ENCODE results near the gene CEACAM18.

Gene CEACAM18

GRCh38 chr19:51524666-51525264, 46.4 kb downstream of the CEACAM18 start:
- Histone ChIP-seq H3K9ac (no peak overlapping the region), H3K27ac (no peak overlapping the region)
- no peak for TF ChIP-seq Cebpa-rat (IDR thresholded peaks at IDR 0.05)

DNA sequence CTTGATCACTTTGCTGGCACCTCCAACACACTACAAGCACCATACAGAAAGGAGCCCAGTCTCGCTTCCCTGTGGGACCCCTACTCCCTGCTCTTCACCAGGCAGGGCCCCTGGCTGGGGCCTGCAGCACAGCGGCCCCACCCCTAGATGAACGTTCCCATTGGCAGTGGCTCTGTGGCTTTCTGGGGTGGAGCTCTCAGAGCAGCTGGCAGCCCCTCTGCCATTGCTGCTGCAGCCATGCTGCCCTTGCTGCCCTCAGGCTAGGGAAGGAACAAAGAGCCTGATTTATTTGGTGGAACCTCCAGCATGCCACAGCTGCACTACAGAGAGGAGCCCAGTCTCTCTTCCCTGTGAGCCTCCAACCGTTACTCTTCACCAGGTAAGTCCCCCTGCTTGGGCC, 47.3 kb downstream of the CEACAM18 start:
- Histone ChIP-seq H3K9ac (no peak overlapping the region), H3K4me1 (peaks cover 0 to 4% (median 0%) of the 10 kb centered on the region in 10 experiments; a peak in 2 of 20 replicates), H3K9me3 (replicated peaks in 1 of 11) (peaks cover 0 to 9% (median 5%) of the 10 kb centered on the region in 11 experiments; a peak in 9 of 22 replicates), H3K27ac (no peak overlapping the region), H3K4me3 (no peak overlapping the region), H3K4me2 (no peak overlapping the region), H3K27me3 (no peaks in the 10 kb centered on the region), H4K20me1 (no peaks in the 10 kb centered on the region), H3K36me3 (no peaks in the 10 kb centered on the region)
- TF ChIP-seq Cebpa-rat (IDR thresholded peaks at IDR 0.05), result no peak

More at GRCh38 chr19:51524666-51525264, 46.4 kb downstream of the CEACAM18 start:
- H3K4me2 ChIP-seq, result no peak overlapping the region
- H3K4me3 ChIP-seq, result no peak overlapping the region
- no peaks in the 10 kb centered on the region for H3K36me3 ChIP-seq
- H3K27me3 ChIP-seq, result no peaks in the 10 kb centered on the region
- peaks cover 0 to 9% (median 5%) of the 10 kb centered on the region in 11 experiments; a peak in 9 of 22 replicates for H3K9me3 ChIP-seq (replicated peaks in 1 of 11)
- no peaks in the 10 kb centered on the region for H4K20me1 ChIP-seq
- H3K4me1 ChIP-seq, result no peaks in the 10 kb centered on the region

DNA sequence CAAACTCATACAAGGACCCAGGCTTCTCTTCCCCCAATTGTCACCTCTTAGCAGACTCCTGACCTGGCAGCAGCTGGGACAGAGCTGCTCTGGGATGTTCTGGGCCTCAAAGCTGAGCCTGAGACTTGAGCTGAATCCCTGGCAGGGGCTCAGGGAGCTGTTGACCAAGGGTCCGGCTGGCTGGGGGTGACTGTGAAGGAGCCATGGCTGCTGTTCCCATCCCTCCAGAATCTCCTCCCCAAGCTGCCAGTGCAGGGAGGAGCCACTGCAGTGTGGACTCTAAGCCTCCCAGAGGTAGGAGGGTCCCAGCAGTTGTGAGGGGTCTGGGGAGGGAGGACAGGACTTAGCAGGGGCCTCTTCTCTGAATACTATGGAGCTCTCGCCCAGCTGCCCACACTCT, 51.0 kb downstream of the CEACAM18 start:
- no peaks in the 10 kb centered on the region for H3K36me3 ChIP-seq
- no peaks in the 10 kb centered on the region for H4K20me1 ChIP-seq
- H3K4me2 ChIP-seq, result no peak overlapping the region
- no peak overlapping the region for H3K27ac ChIP-seq
- no peak overlapping the region for H3K4me3 ChIP-seq
- no peaks in the 10 kb centered on the region for H3K27me3 ChIP-seq
- no peak for TF ChIP-seq Cebpa-rat (IDR thresholded peaks at IDR 0.05)
- H3K9ac ChIP-seq, result no peak overlapping the region
- no peaks in the 10 kb centered on the region; a peak in 1 of 22 replicates for H3K9me3 ChIP-seq (replicated peaks in 1 of 11)
- H3K4me1 ChIP-seq, result peaks cover 13 to 21% (median 16%) of the 10 kb centered on the region in 10 experiments

DNA sequence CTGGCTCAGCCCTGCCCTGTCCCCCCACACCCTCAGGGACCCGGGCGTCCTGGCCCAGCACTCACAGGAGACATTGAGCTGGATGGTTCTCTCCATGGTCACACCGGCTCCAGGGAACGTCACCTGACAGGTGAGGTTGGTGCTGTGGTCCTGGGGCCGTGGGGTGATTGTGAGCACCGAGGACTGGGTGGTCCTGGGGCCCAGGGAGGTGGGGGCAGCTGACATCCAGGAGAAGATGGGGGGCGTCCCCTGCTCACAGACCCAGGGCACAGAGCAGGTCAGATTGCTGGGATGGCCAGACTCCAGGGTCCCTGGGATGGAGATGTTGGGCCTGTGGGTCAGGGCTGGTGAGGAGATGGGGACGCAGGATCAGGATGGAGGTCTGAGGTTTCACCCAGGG, 52.3 kb downstream of the CEACAM18 start:
- peaks cover 13 to 21% (median 16%) of the 10 kb centered on the region in 10 experiments for H3K4me1 ChIP-seq
- H4K20me1 ChIP-seq, result no peaks in the 10 kb centered on the region
- no peak overlapping the region for H3K9ac ChIP-seq
- no peak overlapping the region for H3K4me3 ChIP-seq
- H3K36me3 ChIP-seq, result no peaks in the 10 kb centered on the region
- H3K9me3 ChIP-seq (replicated peaks in 1 of 11), result no peaks in the 10 kb centered on the region
- H3K4me2 ChIP-seq, result peak overlapping the region in 9 of 11 experiments; percentile 69 to 90 (median 80); a peak in 8 of 22 replicates
- H3K27ac ChIP-seq, result peak overlapping the region in 5 of 11 experiments; percentile 16 to 66 (median 52); a peak in 6 of 22 replicates
- no peak for TF ChIP-seq Cebpa-rat (IDR thresholded peaks at IDR 0.05)
- H3K27me3 ChIP-seq, result no peaks in the 10 kb centered on the region

DNA sequence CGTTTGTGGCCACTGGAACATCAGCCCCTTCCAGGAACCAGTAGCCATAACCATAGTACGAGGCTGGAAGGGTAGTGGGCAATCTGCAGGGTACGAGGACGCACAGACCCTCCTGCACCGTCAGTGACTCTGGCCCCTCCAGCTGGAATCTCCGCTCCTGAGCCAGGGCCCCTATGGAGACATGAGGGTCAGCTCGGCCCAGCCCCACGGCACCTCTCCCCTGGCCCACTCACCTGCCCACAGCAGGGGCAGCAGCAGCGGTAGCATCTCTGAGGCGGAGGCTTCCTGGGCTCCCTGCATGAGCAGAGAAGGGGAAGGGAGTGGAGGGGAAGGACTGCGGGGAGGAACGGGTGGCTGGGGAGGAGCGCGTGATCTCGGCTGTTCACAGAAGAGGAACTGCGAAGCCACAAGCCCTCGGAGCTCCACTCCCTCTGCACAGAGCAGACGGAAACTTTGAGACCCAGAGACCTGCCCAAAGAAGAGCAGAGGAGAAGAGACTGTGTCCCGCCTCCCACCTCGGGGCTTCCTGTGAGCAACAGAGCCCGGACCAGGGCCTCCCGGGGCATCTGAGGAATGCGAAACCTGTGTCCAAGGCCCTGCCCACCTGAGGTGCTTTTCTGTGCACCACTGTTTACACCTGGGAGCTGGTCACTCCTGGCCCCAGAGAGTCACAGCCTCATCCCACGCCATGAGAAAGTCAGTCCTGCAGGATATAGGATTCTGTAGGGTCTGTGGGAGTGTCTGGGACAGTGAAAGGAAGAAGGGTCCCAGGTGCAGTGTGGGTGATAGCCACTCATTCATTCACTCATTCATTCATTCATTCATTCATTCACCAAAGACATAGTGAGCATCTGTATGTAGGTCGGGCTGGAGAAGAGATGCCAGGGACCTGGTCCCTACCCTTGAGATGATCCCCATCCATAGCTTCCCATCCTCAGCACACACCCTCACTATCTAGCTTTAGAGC, 53.3 kb downstream of the CEACAM18 start, which contains the start of gene SIGLEC6:
Gene SIGLEC6, minus strand, starts transcription at position 322 of the 967 bp plus-strand sequence. Its CDS starts 22 bp downstream, at position 300.
- Histone ChIP-seq H3K4me3 (peak within 1 kb of the TSS in 3 of 10 experiments; percentile 10 to 54 (median 40); a peak in 6 of 20 replicates), H3K4me2 (peak within 1 kb of the TSS; percentile 65 to 90 (median 80)), H3K9ac (peak within 1 kb of the TSS in 6 of 11 experiments; percentile 22 to 58 (median 49); a peak in 10 of 22 replicates)

GRCh38 chr19:51535535-51535934, 57.2 kb downstream of the CEACAM18 start:
- no peaks in the 10 kb centered on the region for H4K20me1 ChIP-seq
- no peak overlapping the region for H3K9ac ChIP-seq
- no peaks in the 10 kb centered on the region for H3K9me3 ChIP-seq (replicated peaks in 1 of 11)
- no peaks in the 10 kb centered on the region for H3K27me3 ChIP-seq
- no peaks in the 10 kb centered on the region for H3K36me3 ChIP-seq
- H3K4me1 ChIP-seq, result peaks cover 13 to 18% (median 16%) of the 10 kb centered on the region in 10 experiments
- no peak overlapping the region for H3K4me3 ChIP-seq
- no peak overlapping the region for H3K27ac ChIP-seq
- no peak overlapping the region for H3K4me2 ChIP-seq
- TF ChIP-seq Cebpa-rat (IDR thresholded peaks at IDR 0.05), result no peak

More for the DNA sequence above, 53.3 kb downstream of the CEACAM18 start, which contains the start of gene SIGLEC6:
- H4K20me1 ChIP-seq, result no peaks in the 10 kb centered on the region
- TF ChIP-seq Cebpa-rat (IDR thresholded peaks at IDR 0.05), result no peak
- peaks cover 13 to 21% (median 16%) of the 10 kb centered on the region in 10 experiments for H3K4me1 ChIP-seq
- no peaks in the 10 kb centered on the region for H3K27me3 ChIP-seq
- peak within 1 kb of the TSS in 7 of 11 experiments; percentile 23 to 72 (median 65); a peak in 13 of 22 replicates for H3K27ac ChIP-seq
- H3K36me3 ChIP-seq, result no peaks in the 10 kb centered on the region
- no peaks in the 10 kb centered on the region for H3K9me3 ChIP-seq (replicated peaks in 1 of 11)

GRCh38 chr19:51539821-51540366, 61.6 kb downstream of the CEACAM18 start:
- peaks cover 0 to 10% (median 0%) of the 10 kb centered on the region in 11 experiments; a peak in 3 of 22 replicates for H3K27me3 ChIP-seq
- H3K4me2 ChIP-seq, result no peak overlapping the region
- peaks cover 0 to 13% (median 0%) of the 10 kb centered on the region in 11 experiments; a peak in 1 of 22 replicates for H4K20me1 ChIP-seq
- H3K4me3 ChIP-seq, result no peak overlapping the region
- no peaks in the 10 kb centered on the region for H3K9me3 ChIP-seq (replicated peaks in 1 of 11)
- no peak overlapping the region for H3K9ac ChIP-seq
- H3K36me3 ChIP-seq, result no peaks in the 10 kb centered on the region
- TF ChIP-seq Cebpa-rat (IDR thresholded peaks at IDR 0.05), result no peak
- H3K4me1 ChIP-seq, result peaks cover 0 to 26% (median 11%) of the 10 kb centered on the region in 10 experiments; a peak in 13 of 20 replicates
- H3K27ac ChIP-seq, result no peak overlapping the region
